ENCODE data around the gene PALS1.

- TF ChIP-seq EZH2 (IDR thresholded peaks at IDR 0.05; ENCODE audit: borderline replicate concordance, low read depth, low read length, severe bottlenecking), result no peak
- TF ChIP-seq CTCF (IDR thresholded peaks at IDR 0.05; ENCODE audit: borderline replicate concordance, extremely low read depth, low read length, poor library complexity, severe bottlenecking), result no peak
Measured at GRCh38 chr14:67191768-67192290, 49.4 kb upstream of the PALS1 start.
